ENCODE measurements around the gene KYAT1. TPM values are rescaled to one million over a fixed set of nuclear protein-coding genes. Genes with fewer than 3 reads are reported as not detected.

The KYAT1 gene
- total RNA-seq, 1 experiment from 2014 or later = 6.1 TPM

- in situ Hi-C loops (cut with HindIII; ENCODE audit: low pct_unique_long_range_greater_than_20kb, low sequenced_read_pairs) (no loop called here), intact Hi-C loops (cut with micrococcal nuclease; ENCODE audit: unreplicated experiment) (no loop called here)
- Histone ChIP-seq H3K4me1 (ENCODE audit: control insufficient read depth, insufficient read depth, low read length) (no peaks in the 10 kb centered on the region), H3K27ac (ENCODE audit: low read length) (no peak overlapping the region), H3K36me3 (ENCODE audit: control insufficient read depth, insufficient read depth, low read length) (no peaks in the 10 kb centered on the region), H3K9me3 (ENCODE audit: control insufficient read depth, insufficient read depth, low read depth, low read length) (no peaks in the 10 kb centered on the region), H3K27me3 (ENCODE audit: control insufficient read depth, insufficient read depth, low read length) (no peaks in the 10 kb centered on the region), H3K4me3 (ENCODE audit: low read depth in 2 of 2, low read length in 2 of 2) (no peak overlapping the region)
- no TSS peak for BruUV-seq (replicated peaks)
- TF ChIP-seq POLR2AphosphoS5 (IDR thresholded peaks at IDR 0.05; ENCODE audit: low read depth, low read length) = no peak
- TF ChIP-seq, protein P1, sequence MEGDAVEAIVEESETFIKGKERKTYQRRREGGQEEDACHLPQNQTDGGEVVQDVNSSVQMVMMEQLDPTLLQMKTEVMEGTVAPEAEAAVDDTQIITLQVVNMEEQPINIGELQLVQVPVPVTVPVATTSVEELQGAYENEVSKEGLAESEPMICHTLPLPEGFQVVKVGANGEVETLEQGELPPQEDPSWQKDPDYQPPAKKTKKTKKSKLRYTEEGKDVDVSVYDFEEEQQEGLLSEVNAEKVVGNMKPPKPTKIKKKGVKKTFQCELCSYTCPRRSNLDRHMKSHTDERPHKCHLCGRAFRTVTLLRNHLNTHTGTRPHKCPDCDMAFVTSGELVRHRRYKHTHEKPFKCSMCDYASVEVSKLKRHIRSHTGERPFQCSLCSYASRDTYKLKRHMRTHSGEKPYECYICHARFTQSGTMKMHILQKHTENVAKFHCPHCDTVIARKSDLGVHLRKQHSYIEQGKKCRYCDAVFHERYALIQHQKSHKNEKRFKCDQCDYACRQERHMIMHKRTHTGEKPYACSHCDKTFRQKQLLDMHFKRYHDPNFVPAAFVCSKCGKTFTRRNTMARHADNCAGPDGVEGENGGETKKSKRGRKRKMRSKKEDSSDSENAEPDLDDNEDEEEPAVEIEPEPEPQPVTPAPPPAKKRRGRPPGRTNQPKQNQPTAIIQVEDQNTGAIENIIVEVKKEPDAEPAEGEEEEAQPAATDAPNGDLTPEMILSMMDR (IDR thresholded peaks at IDR 0.05) = no peak
- no peak for TF ChIP-seq TCF7L2 (IDR thresholded peaks at IDR 0.05; ENCODE audit: low read depth, low read length)
- TF ChIP-seq REST (IDR thresholded peaks at IDR 0.05; ENCODE audit: insufficient read depth in 1 of 2, low read depth in 2 of 2, low read length in 1 of 2) = no peak
- no peak for TF ChIP-seq SIN3A (IDR thresholded peaks at IDR 0.05; ENCODE audit: borderline replicate concordance, insufficient read depth, low read depth, low read length)
- ATAC-seq (no peak), DNase-seq (ENCODE audit: low read depth, low spot score) (no peak)
- CTCF ChIA-PET = no interaction called here
- POLR2A ChIA-PET = interaction anchor here (0.6 kb wide), 1 partner anchor 145 kb away, joined by 4 read pairs; no protein-coding TSS in a partner anchor
These were observed 43.4 kb downstream of the KYAT1 start for GRCh38 chr9:128838338-128838737.

- in situ Hi-C loops (cut with HindIII; ENCODE audit: low pct_unique_long_range_greater_than_20kb, low sequenced_read_pairs) = no loop called here
- BruUV-seq (replicated peaks) = no TSS peak
- ChIA-PET CTCF (interaction anchor here (0.6 kb wide), 1 partner anchor 40 kb away, joined by 15 read pairs; no protein-coding TSS in a partner anchor), POLR2A (no interaction called here)
- intact Hi-C loops (cut with micrococcal nuclease; ENCODE audit: unreplicated experiment) = no loop called here
- TF ChIP-seq SIN3A (IDR thresholded peaks at IDR 0.05; ENCODE audit: borderline replicate concordance, insufficient read depth, low read depth, low read length) (no peak), POLR2AphosphoS5 (IDR thresholded peaks at IDR 0.05; ENCODE audit: low read depth, low read length) (no peak), TCF7L2 (IDR thresholded peaks at IDR 0.05; ENCODE audit: low read depth, low read length) (no peak), REST (IDR thresholded peaks at IDR 0.05; ENCODE audit: insufficient read depth in 1 of 2, low read depth in 2 of 2, low read length in 1 of 2) (no peak)
- TF ChIP-seq, protein P1 (IDR thresholded peaks at IDR 0.05) = no peak
- Histone ChIP-seq H3K27ac (ENCODE audit: low read length) (no peak overlapping the region), H3K4me3 (ENCODE audit: low read depth in 2 of 2, low read length in 2 of 2) (no peak overlapping the region), H3K9me3 (ENCODE audit: control insufficient read depth, insufficient read depth, low read depth, low read length) (no peaks in the 10 kb centered on the region), H3K4me1 (ENCODE audit: control insufficient read depth, insufficient read depth, low read length) (no peaks in the 10 kb centered on the region), H3K27me3 (ENCODE audit: control insufficient read depth, insufficient read depth, low read length) (no peaks in the 10 kb centered on the region), H3K36me3 (ENCODE audit: control insufficient read depth, insufficient read depth, low read length) (no peaks in the 10 kb centered on the region)
- no peak for DNase-seq (ENCODE audit: low read depth, low spot score)
- ATAC-seq = no peak
These were observed 45.1 kb downstream of the KYAT1 start for GRCh38 chr9:128836509-128837145.
